A549 (cell line): ENCODE measurements around the gene GJE1. TPM values are rescaled to one million over a fixed set of nuclear protein-coding genes. Genes with fewer than 3 reads are reported as not detected.

Source experiments
- ATAC-seq, 2 experiments: fragments of 200-7000 bp in 1 of 2; fragments of >200 bp in 1 of 2; cut with Nextera tagmentation in 1 of 2; cut with Tn5 transposase in 1 of 2; 3 replicates each; pipeline versions ENCODE4 v1.8.0 to v1.9.1; 2018 to 2020; ENCODE audit warnings: mild to moderate bottlenecking in 1 of 2, moderate library complexity in 1 of 2
- CTCF ChIA-PET: fragments of 300-600 bp; sonication (Branson Sonifier 250); formaldehyde crosslinking; extraction: SDS; loops from one replicate; lab custom pipeline; 2021; ENCODE audit warnings: antibody characterized with exemption, inconsistent platforms; lab: Yijun Ruan, JAX
- POLR2A ChIA-PET: fragments of 350-600 bp; formaldehyde crosslinking; extraction: SDS; loops from one replicate; lab custom pipeline; 2021; ENCODE audit warnings: antibody characterized with exemption, inconsistent platforms; lab: Yijun Ruan, JAX
- DNase-seq, 2 experiments: peaks; one replicate each; pipeline versions ENCODE4 v3.0.0 to v3.0.0-alpha.2; 2011 to 2016; ENCODE audit warnings: low read depth in 1 of 2, low spot score in 1 of 2
- FAIRE-seq: peaks from 2 replicates; lab custom pipeline; 2011; peaks lifted over from hg19 to GRCh38; lab: Jason Lieb, UNC
- H3K27ac ChIP-seq, 2 experiments: fragments of >200 bp; sonication (Bioruptor Twin); formaldehyde crosslinking; 3 replicates each; pipeline ENCODE4 v1.5.1; 2016 to 2017
- H3K4me1 ChIP-seq: fragments of >200 bp; sonication (Bioruptor Twin); formaldehyde crosslinking; 3 replicates; pipeline ENCODE4 v1.6.1; 2016
- H3K4me2 ChIP-seq: fragments of >200 bp; sonication (Bioruptor Twin); formaldehyde crosslinking; 3 replicates; pipeline ENCODE4 v1.6.1; 2016
- H3K4me3 ChIP-seq: fragments of >200 bp; sonication (Bioruptor Twin); formaldehyde crosslinking; 3 replicates; pipeline ENCODE4 v1.5.1; 2016
- H3K9me3 ChIP-seq: fragments of >200 bp; sonication (Bioruptor Twin); formaldehyde crosslinking; 3 replicates; pipeline ENCODE4 v1.6.1; 2016
- ATOH8 ChIP-seq: fragments of 250-450 bp; sonication (Bioruptor Pico); IDR thresholded peaks from 2 replicates; pipeline ENCODE4 v1.5.0; 2020; ENCODE audit warnings: low read depth, mild to moderate bottlenecking, moderate library complexity
- CEBPB ChIP-seq, 2 experiments: fragments of >200 bp in 1 of 2; sonication (Bioruptor Twin) in 1 of 2; formaldehyde crosslinking in 1 of 2; IDR thresholded peaks; 2 replicates each; pipeline ENCODE4 v1.6.1; 2012 to 2016
- CTCF ChIP-seq: fragments of >200 bp; sonication (Bioruptor Twin); formaldehyde crosslinking; IDR thresholded peaks from 3 replicates; pipeline ENCODE4 v1.5.1; 2016
- FOSL2 ChIP-seq, 2 experiments: fragments of 450-650 bp in 1 of 2; fragments of >200 bp in 1 of 2; sonication (Bioruptor Twin) in 1 of 2; formaldehyde crosslinking; IDR thresholded peaks; 2 replicates each; pipeline versions ENCODE4 v1.5.0 to v1.6.1; 2016 to 2020; ENCODE audit warnings: mild to moderate bottlenecking in 1 of 2, moderate library complexity in 1 of 2
- HDAC2 ChIP-seq: fragments of 200-600 bp; sonication (generic); IDR thresholded peaks from 2 replicates; pipeline ENCODE4 v1.6.1; 2016
- HOXB5 ChIP-seq: fragments of 250-450 bp; sonication (Bioruptor Pico); IDR thresholded peaks from 2 replicates; pipeline ENCODE4 v1.5.0; 2020; ENCODE audit warnings: mild to moderate bottlenecking, moderate library complexity
- JUNB ChIP-seq: fragments of >200 bp; sonication (Bioruptor Twin); formaldehyde crosslinking; IDR thresholded peaks from 2 replicates; pipeline ENCODE4 v1.6.1; 2016
- KDM1A ChIP-seq: fragments of 200-600 bp; sonication (generic); IDR thresholded peaks from 2 replicates; pipeline ENCODE4 v1.6.1; 2016; ENCODE audit warnings: low read depth, mild to moderate bottlenecking
- MAX ChIP-seq: IDR thresholded peaks from 2 replicates; pipeline ENCODE4 v1.6.1; 2012
- MYC ChIP-seq: IDR thresholded peaks from 2 replicates; pipeline ENCODE4 v1.6.1; 2012; ENCODE audit warnings: mild to moderate bottlenecking, inconsistent platforms, low read length, improper control_type of control experiment, borderline replicate concordance
- NFE2L2 ChIP-seq: fragments of 150-350 bp; conservative IDR thresholded peaks from 2 replicates; pipeline ENCODE4 v1.6.1; 2014; ENCODE audit warnings: low read length
- NPAS2 ChIP-seq: fragments of 250-450 bp; sonication (Bioruptor Pico); IDR thresholded peaks from 2 replicates; pipeline ENCODE4 v1.8.0; 2022; ENCODE audit warnings: mild to moderate bottlenecking, moderate library complexity, borderline replicate concordance
- NR3C1 ChIP-seq: fragments of >200 bp; sonication (Bioruptor Twin); formaldehyde crosslinking; IDR thresholded peaks from 3 replicates; pipeline ENCODE4 v1.6.1; 2017
- POLR2A ChIP-seq: IDR thresholded peaks from 2 replicates; pipeline ENCODE4 v1.6.1; 2012; ENCODE audit warnings: mild to moderate bottlenecking, low read length
- RAD21 ChIP-seq, 2 experiments: fragments of >200 bp in 1 of 2; sonication (Bioruptor Twin) in 1 of 2; formaldehyde crosslinking in 1 of 2; IDR thresholded peaks in 1 of 2; conservative IDR thresholded peaks in 1 of 2; 2 replicates in 1 of 2; 3 replicates in 1 of 2; pipeline ENCODE4 v1.6.1; 2012 to 2018; ENCODE audit warnings: inconsistent platforms in 1 of 2
- RARB ChIP-seq: fragments of 250-450 bp; sonication (Bioruptor Pico); IDR thresholded peaks from 2 replicates; pipeline ENCODE4 v1.8.0; 2021; ENCODE audit warnings: mild to moderate bottlenecking, moderate library complexity
- TFCP2L1 ChIP-seq: fragments of 250-450 bp; sonication (Bioruptor Pico); IDR thresholded peaks from 2 replicates; pipeline ENCODE4 v1.5.0; 2021; ENCODE audit warnings: mild to moderate bottlenecking
- TP53 ChIP-seq: fragments of 250-450 bp; sonication (Bioruptor Pico); IDR thresholded peaks from 2 replicates; pipeline ENCODE4 v1.5.0; 2021; ENCODE audit warnings: mild to moderate bottlenecking, moderate library complexity
- ZC3H11A ChIP-seq: fragments of 450-650 bp; IDR thresholded peaks from 2 replicates; pipeline ENCODE4 v1.6.1; 2014; ENCODE audit warnings: antibody characterized with exemption, mild to moderate bottlenecking
- ZFP36 ChIP-seq: fragments of 450-650 bp; IDR thresholded peaks from 2 replicates; pipeline ENCODE4 v1.6.1; 2014; ENCODE audit warnings: borderline replicate concordance; ENCODE audit not compliant: partially characterized antibody
- ZSCAN20 ChIP-seq: fragments of 250-450 bp; sonication (Bioruptor Pico); IDR thresholded peaks from 2 replicates; pipeline ENCODE4 v1.8.0; 2022; ENCODE audit warnings: mild to moderate bottlenecking, moderate library complexity
- WGBS: methylation state at CpG from one replicate; pipeline ENCODE4 v1.1.6; 2017; ENCODE audit errors: missing lambda C conversion rate; 5-methylcytosine and 5-hydroxymethylcytosine counted together
- polyA plus RNA-seq, 4 experiments: library from polyadenylated mRNA; depleted of rRNA in 3 of 4; stranded (reverse); fragments of >200 nt; fragmentation: RNase III in 1 of 4; extraction: RNeasy Plus Mini Kit Qiagen cat#74134 plus additional on column Dnase treatment in 1 of 4; gene quantifications; 2 replicates in 3 of 4; 3 replicates in 1 of 4; pipeline ENCODE4 v1.2.3, GENCODE V29; 2011 to 2017
- TF ChIP-seq, protein P1 (sequence below): fragments of >200 bp; sonication (Bioruptor Twin); formaldehyde crosslinking; IDR thresholded peaks from 3 replicates; pipeline ENCODE4 v1.6.1; 2016
- TF ChIP-seq, protein P2 (sequence below): fragments of >200 bp; sonication (Bioruptor Twin); formaldehyde crosslinking; IDR thresholded peaks from 2 replicates; pipeline ENCODE4 v1.6.1; 2016
- TF ChIP-seq, protein P3 (sequence below): fragments of 200-600 bp; sonication (generic); IDR thresholded peaks from 2 replicates; pipeline ENCODE4 v1.6.1; 2016; ENCODE audit warnings: antibody characterized with exemption, mild to moderate bottlenecking, moderate library complexity
- TF ChIP-seq, protein P4 (sequence below): IDR thresholded peaks from 2 replicates; pipeline ENCODE4 v1.6.1; 2012

The GJE1 gene
- polyA plus RNA-seq, 2 of the 4 experiments (the other 2 are of a cell fraction), result not detected

- ChIA-PET CTCF (interaction anchor here (1.4 kb wide), 1 partner anchor 10 kb away, joined by 4 read pairs; no protein-coding TSS in a partner anchor), POLR2A (no interaction called here)
- H3K27ac ChIP-seq, result no peak overlapping the region
- no peaks in the 10 kb centered on the region for H3K9me3 ChIP-seq
- H3K4me3 ChIP-seq, result no peak overlapping the region
- TF ChIP-seq, protein P1, sequence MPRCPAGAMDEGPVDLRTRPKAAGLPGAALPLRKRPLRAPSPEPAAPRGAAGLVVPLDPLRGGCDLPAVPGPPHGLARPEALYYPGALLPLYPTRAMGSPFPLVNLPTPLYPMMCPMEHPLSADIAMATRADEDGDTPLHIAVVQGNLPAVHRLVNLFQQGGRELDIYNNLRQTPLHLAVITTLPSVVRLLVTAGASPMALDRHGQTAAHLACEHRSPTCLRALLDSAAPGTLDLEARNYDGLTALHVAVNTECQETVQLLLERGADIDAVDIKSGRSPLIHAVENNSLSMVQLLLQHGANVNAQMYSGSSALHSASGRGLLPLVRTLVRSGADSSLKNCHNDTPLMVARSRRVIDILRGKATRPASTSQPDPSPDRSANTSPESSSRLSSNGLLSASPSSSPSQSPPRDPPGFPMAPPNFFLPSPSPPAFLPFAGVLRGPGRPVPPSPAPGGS, result no peak
- TF ChIP-seq TFCP2L1 (CRISPR knock-in tag) (no peak), NFE2L2 (no peak), POLR2A (no peak), ZFP36 (no peak), CTCF (no peak), ZC3H11A (no peak), JUNB (no peak), ATOH8 (CRISPR knock-in tag) (no peak), RAD21 (conservative IDR thresholded peaks at IDR 0.05 in 1 of 2, IDR thresholded peaks at IDR 0.05 in 1 of 2) (no peak), KDM1A (no peak), ZSCAN20 (CRISPR knock-in tag) (no peak), HDAC2 (no peak), TP53 (no peak), MYC (no peak), CEBPB (IDR thresholded peaks at IDR 0.05) (no peak), HOXB5 (CRISPR knock-in tag) (no peak), MAX (no peak)
- TF ChIP-seq, protein P2, sequence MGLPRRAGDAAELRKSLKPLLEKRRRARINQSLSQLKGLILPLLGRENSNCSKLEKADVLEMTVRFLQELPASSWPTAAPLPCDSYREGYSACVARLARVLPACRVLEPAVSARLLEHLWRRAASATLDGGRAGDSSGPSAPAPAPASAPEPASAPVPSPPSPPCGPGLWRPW, result no peak
- TF ChIP-seq, protein P3, sequence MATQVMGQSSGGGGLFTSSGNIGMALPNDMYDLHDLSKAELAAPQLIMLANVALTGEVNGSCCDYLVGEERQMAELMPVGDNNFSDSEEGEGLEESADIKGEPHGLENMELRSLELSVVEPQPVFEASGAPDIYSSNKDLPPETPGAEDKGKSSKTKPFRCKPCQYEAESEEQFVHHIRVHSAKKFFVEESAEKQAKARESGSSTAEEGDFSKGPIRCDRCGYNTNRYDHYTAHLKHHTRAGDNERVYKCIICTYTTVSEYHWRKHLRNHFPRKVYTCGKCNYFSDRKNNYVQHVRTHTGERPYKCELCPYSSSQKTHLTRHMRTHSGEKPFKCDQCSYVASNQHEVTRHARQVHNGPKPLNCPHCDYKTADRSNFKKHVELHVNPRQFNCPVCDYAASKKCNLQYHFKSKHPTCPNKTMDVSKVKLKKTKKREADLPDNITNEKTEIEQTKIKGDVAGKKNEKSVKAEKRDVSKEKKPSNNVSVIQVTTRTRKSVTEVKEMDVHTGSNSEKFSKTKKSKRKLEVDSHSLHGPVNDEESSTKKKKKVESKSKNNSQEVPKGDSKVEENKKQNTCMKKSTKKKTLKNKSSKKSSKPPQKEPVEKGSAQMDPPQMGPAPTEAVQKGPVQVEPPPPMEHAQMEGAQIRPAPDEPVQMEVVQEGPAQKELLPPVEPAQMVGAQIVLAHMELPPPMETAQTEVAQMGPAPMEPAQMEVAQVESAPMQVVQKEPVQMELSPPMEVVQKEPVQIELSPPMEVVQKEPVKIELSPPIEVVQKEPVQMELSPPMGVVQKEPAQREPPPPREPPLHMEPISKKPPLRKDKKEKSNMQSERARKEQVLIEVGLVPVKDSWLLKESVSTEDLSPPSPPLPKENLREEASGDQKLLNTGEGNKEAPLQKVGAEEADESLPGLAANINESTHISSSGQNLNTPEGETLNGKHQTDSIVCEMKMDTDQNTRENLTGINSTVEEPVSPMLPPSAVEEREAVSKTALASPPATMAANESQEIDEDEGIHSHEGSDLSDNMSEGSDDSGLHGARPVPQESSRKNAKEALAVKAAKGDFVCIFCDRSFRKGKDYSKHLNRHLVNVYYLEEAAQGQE, result no peak
- H3K4me2 ChIP-seq, result no peak overlapping the region
- no peaks in the 10 kb centered on the region for H3K4me1 ChIP-seq
- ATAC-seq (no peak), DNase-seq (no peak), FAIRE-seq (no peak)
- WGBS, result 11% methylated on average over 3 of the region's 3 CpGs
Measured at GRCh38 chr6:142118328-142118727, 14.4 kb upstream of the GJE1 start.

DNA sequence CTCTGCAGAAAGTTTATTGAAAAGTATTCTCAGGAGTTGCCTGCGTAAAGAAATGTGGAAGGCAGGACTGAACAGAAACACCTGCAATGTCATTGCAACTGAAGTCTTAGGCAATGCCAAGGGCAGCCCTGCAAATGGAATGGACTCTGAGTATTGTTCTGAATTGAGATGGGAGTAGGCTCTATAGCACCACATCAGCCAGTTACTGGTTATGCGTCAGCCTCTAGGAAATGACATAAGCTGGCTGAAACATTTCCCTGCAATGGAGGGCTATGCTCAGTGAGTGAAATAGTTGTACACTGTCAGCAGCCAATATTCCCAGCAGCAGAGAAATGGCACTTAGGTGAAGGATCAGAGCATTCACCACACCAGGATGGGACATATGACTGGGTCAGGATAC is 13.8 kb upstream of the GJE1 start:
- no peaks in the 10 kb centered on the region for H3K9me3 ChIP-seq
- POLR2A ChIA-PET, result no interaction called here
- CTCF ChIA-PET, result interaction anchor here (1.4 kb wide), 1 partner anchor 10 kb away, joined by 4 read pairs; no protein-coding TSS in a partner anchor
- H3K4me2 ChIP-seq, result no peak overlapping the region
- H3K4me3 ChIP-seq, result no peak overlapping the region
- H3K27ac ChIP-seq, result no peak overlapping the region
- TF ChIP-seq NPAS2, result no peak
- no peak for TF ChIP-seq RARB (CRISPR knock-in tag)
- TF ChIP-seq TFCP2L1 (CRISPR knock-in tag), result no peak
- TF ChIP-seq NR3C1, result no peak
- TF ChIP-seq, protein P4, sequence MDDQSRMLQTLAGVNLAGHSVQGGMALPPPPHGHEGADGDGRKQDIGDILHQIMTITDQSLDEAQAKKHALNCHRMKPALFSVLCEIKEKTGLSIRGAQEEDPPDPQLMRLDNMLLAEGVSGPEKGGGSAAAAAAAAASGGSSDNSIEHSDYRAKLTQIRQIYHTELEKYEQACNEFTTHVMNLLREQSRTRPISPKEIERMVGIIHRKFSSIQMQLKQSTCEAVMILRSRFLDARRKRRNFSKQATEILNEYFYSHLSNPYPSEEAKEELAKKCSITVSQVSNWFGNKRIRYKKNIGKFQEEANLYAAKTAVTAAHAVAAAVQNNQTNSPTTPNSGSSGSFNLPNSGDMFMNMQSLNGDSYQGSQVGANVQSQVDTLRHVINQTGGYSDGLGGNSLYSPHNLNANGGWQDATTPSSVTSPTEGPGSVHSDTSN, result no peak
- TF ChIP-seq FOSL2 (IDR thresholded peaks at IDR 0.05), result no peak
- TF ChIP-seq FOSL2 (CRISPR knock-in tag; IDR thresholded peaks at IDR 0.05), result no peak
- WGBS, result 86% methylated on average over 2 of the region's 2 CpGs
- DNase-seq, result no peak
- FAIRE-seq, result no peak
- no peaks in the 10 kb centered on the region for H3K4me1 ChIP-seq
- ATAC-seq, result no peak
